DOHH2 (cell line): ENCODE data around the gene SOX3.

Experiments used
- H3F3A ChIP-seq: fragments of 200-600 bp; sonication (generic), shearing (Covaris generic); 2 replicates; pipeline ENCODE4 v1.6.0; 2016; ENCODE audit warnings: antibody characterized with exemption, mild to moderate bottlenecking; ENCODE audit not compliant: control insufficient read depth, insufficient read depth
- H3K27ac ChIP-seq: fragments of 200-600 bp; sonication (generic); 2 replicates; pipeline ENCODE4 v1.5.1; 2014; ENCODE audit warnings: low read depth, mild to moderate bottlenecking, low read length, moderate library complexity
- H3K27me3 ChIP-seq: fragments of 200-600 bp; sonication (generic); 2 replicates; pipeline ENCODE4 v1.6.1; 2014; ENCODE audit warnings: mild to moderate bottlenecking, low read length, mixed read lengths; ENCODE audit not compliant: control insufficient read depth
- H3K36me3 ChIP-seq: fragments of 200-600 bp; sonication (generic); 2 replicates; pipeline ENCODE4 v1.6.1; 2014; ENCODE audit warnings: mild to moderate bottlenecking, low read length, moderate library complexity, mixed read lengths; ENCODE audit not compliant: control insufficient read depth
- H3K4me1 ChIP-seq: fragments of 200-600 bp; sonication (generic); 2 replicates; pipeline ENCODE4 v1.6.1; 2014; ENCODE audit warnings: mild to moderate bottlenecking, low read length, mixed read lengths; ENCODE audit not compliant: control insufficient read depth
- H3K4me2 ChIP-seq: fragments of 200-600 bp; sonication (generic); 2 replicates; pipeline ENCODE4 v1.6.0; 2014; ENCODE audit warnings: mild to moderate bottlenecking, low read length, moderate library complexity
- H3K4me3 ChIP-seq: fragments of 200-600 bp; sonication (generic); 2 replicates; pipeline ENCODE4 v1.5.1; 2014; ENCODE audit warnings: mild to moderate bottlenecking, low read length, mixed read lengths
- H3K79me2 ChIP-seq: fragments of 200-600 bp; sonication (generic); 2 replicates; pipeline ENCODE4 v1.6.1; 2014; ENCODE audit warnings: mild to moderate bottlenecking, low read length, mixed read lengths; ENCODE audit not compliant: control insufficient read depth
- H3K9me2 ChIP-seq: fragments of 200-600 bp; sonication (generic); replicated peaks from 2 replicates; pipeline ENCODE4 v1.6.1; 2014; ENCODE audit warnings: mild to moderate bottlenecking, low read length, mixed read lengths; ENCODE audit not compliant: control insufficient read depth
- H3K9me3 ChIP-seq: fragments of 200-600 bp; sonication (generic); 2 replicates; pipeline ENCODE4 v1.6.1; 2014; ENCODE audit warnings: antibody characterized with exemption, low read length, mixed read lengths; ENCODE audit not compliant: control insufficient read depth, insufficient read depth
- H4K20me1 ChIP-seq: fragments of 200-600 bp; sonication (generic); 2 replicates; pipeline ENCODE4 v1.6.0; 2014; ENCODE audit warnings: low read depth, mild to moderate bottlenecking, antibody characterized with exemption, low read length, moderate library complexity; ENCODE audit not compliant: control insufficient read depth, insufficient read depth
- CTCF ChIP-seq: fragments of 200-600 bp; sonication (generic); IDR thresholded peaks from one replicate; pipeline ENCODE4 v1.5.1; 2014; ENCODE audit warnings: antibody characterized with exemption, mild to moderate bottlenecking, low read depth, low read length; ENCODE audit not compliant: poor library complexity, severe bottlenecking
- EZH2phosphoT487 ChIP-seq: fragments of 200-600 bp; sonication (generic); IDR thresholded peaks from 2 replicates; pipeline ENCODE4 v1.6.1; 2017; ENCODE audit warnings: borderline replicate concordance, mild to moderate bottlenecking, antibody characterized with exemption, low read length, moderate library complexity, mixed read lengths

SOX3 gene

DNA sequence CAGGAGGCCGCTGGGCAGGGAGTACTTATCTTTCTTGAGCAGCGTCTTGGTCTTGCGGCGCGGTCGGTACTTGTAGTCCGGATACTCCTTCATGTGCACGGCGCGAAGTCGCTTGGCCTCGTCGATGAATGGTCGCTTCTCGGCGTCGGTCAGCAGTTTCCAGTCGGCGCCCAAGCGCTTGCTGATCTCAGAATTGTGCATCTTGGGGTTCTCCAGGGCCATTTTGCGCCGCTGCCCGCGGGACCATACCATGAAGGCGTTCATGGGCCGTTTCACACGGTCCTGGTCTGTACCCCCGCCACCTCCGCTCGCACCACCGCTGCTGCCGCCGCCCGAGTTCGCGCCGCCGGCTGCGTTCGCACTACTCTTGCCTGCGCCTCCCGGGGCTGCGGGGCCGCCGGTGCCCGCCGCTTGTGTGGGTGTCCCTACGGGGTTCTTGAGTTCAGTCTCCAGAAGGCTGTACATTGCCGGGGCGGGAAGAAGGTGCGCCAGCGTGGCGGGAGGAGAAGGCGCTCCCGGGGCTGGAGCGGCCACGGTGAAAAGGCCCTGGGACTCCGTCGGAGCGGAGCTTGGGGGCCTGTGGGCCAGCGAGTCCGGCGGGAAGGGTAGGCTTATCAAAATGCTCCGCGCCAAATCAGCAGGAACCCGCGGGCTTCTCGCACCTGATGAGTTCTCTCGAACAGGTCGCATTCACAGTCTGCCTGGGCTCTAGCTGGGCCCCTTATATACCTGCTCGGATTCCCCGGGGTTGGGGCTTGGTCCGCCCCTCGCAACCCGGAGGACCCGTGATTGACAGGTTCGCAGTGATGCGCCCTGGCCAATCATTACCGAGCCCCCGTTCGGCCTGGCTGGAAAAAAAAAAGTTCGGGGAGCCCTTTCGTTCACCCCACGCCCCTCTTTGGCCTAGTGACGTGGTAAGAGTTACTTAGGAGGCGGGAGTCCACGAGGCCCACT, at the start of gene SOX3:
TSS of gene SOX3 (minus strand) at position 699 of the 954 bp plus-strand sequence. CDS start at position 690, 9 bp downstream.
- TF ChIP-seq EZH2phosphoT487, result no peak
- no peak for TF ChIP-seq CTCF
- Histone ChIP-seq H3K27ac (no peak within 1 kb of the TSS), H3K4me3 (no peak within 1 kb of the TSS), H3K27me3 (no peaks in the 10 kb centered on the region), H3K36me3 (no peaks in the 10 kb centered on the region), H3K4me2 (no peak within 1 kb of the TSS), H3F3A (no peaks in the 10 kb centered on the region), H3K9me3 (no peaks in the 10 kb centered on the region), H3K79me2 (no peaks in the 10 kb centered on the region), H3K4me1 (no peaks in the 10 kb centered on the region), H3K9me2 (no peaks in the 10 kb centered on the region), H4K20me1 (no peaks in the 10 kb centered on the region)

GRCh38 chrX:140548985-140549384, 44.1 kb upstream of the SOX3 start:
- H3K4me2 ChIP-seq, result no peak overlapping the region
- H3K27ac ChIP-seq, result no peak overlapping the region
- H3K4me3 ChIP-seq, result no peak overlapping the region
- no peaks in the 10 kb centered on the region for H3K4me1 ChIP-seq
- no peaks in the 10 kb centered on the region for H3F3A ChIP-seq
- H4K20me1 ChIP-seq, result no peaks in the 10 kb centered on the region
- H3K9me3 ChIP-seq, result no peaks in the 10 kb centered on the region
- no peaks in the 10 kb centered on the region for H3K36me3 ChIP-seq
- TF ChIP-seq EZH2phosphoT487, result no peak
- TF ChIP-seq CTCF, result no peak
- no peaks in the 10 kb centered on the region for H3K27me3 ChIP-seq
- H3K79me2 ChIP-seq, result no peaks in the 10 kb centered on the region
- no peaks in the 10 kb centered on the region for H3K9me2 ChIP-seq

DNA sequence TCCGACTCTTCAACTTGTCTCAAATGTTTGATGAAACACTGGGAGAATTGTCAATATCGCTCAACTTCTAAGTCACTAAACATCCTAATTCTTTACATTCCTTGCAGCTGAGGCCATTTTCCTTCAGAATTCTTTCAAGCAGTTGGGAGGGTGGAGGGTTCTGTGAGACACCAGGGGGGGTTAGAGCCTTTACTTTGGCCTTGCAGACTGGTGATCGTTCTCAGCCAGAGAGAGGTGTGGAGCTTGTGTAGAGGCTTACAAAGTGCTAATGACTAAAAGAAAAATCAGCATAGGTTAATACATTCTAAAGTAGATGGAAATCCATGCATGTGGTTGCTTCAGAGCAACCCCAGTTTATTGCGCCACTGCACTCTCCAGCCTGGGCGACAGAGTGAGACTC, 21.3 kb upstream of the SOX3 start:
- Histone ChIP-seq H4K20me1 (no peaks in the 10 kb centered on the region), H3K9me2 (no peaks in the 10 kb centered on the region), H3F3A (no peaks in the 10 kb centered on the region), H3K27me3 (no peaks in the 10 kb centered on the region), H3K4me3 (no peak overlapping the region), H3K4me1 (no peaks in the 10 kb centered on the region), H3K9me3 (no peaks in the 10 kb centered on the region), H3K79me2 (no peaks in the 10 kb centered on the region), H3K27ac (no peak overlapping the region), H3K36me3 (no peaks in the 10 kb centered on the region), H3K4me2 (no peak overlapping the region)
- TF ChIP-seq CTCF (no peak), EZH2phosphoT487 (no peak)
